Raji (cell line): ENCODE data around the gene ITPR1.

Source experiments
- POLR2A ChIP-seq: IDR thresholded peaks from 2 replicates; pipeline ENCODE4 v1.6.1; 2011; ENCODE audit warnings: low read depth, low read length, control low read depth; ENCODE audit not compliant: insufficient read depth

The ITPR1 gene

DNA sequence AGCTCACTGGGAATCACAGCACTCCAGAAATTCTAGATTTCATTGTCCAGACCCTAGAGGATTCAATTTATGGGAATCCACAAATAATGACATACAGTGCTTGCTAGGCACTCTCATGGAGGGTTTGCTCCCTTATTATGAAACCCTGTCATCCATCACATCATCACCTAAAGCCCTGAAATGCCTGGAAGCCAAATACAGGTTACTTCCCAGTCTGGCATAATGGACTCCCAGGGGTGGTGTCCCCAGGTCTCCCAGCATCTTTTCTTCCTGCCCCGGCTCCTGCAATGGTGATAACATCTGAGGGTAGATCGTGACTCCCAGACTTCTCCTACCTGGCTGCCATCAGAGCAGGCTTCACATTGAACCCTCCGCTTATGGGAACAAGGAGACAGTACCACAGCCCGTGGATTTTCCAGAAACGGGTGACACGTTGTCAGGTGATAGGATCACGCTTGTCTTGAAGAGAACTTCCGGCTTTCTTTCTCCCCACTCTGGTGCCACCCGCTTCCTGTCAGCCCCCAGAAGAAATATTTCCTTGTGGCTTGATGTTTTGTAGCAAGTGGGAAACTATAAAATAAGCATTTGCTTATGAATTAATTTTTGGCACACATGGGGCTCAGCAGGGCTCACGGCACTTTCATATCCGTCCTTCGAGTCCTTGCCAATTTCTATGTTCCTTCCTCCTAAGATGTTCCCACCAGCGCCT lies 247.4 kb downstream of the ITPR1 start:
- TF ChIP-seq POLR2A = no peak

DNA sequence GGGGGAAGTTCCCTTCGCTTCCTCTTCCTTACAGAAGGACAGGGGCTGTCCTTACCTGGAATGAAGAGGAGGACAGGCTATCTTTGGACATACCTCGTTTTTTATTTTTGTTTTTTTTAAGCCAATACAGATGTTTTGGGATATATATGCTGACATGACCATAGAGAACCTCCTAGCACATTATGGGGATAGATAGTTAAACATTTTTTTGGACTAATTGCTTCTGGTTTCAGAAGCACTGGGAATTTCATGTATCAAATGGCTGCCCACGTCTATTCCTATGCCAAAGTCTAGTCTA lies 247.9 kb downstream of the ITPR1 start:
- no peak for TF ChIP-seq POLR2A

DNA sequence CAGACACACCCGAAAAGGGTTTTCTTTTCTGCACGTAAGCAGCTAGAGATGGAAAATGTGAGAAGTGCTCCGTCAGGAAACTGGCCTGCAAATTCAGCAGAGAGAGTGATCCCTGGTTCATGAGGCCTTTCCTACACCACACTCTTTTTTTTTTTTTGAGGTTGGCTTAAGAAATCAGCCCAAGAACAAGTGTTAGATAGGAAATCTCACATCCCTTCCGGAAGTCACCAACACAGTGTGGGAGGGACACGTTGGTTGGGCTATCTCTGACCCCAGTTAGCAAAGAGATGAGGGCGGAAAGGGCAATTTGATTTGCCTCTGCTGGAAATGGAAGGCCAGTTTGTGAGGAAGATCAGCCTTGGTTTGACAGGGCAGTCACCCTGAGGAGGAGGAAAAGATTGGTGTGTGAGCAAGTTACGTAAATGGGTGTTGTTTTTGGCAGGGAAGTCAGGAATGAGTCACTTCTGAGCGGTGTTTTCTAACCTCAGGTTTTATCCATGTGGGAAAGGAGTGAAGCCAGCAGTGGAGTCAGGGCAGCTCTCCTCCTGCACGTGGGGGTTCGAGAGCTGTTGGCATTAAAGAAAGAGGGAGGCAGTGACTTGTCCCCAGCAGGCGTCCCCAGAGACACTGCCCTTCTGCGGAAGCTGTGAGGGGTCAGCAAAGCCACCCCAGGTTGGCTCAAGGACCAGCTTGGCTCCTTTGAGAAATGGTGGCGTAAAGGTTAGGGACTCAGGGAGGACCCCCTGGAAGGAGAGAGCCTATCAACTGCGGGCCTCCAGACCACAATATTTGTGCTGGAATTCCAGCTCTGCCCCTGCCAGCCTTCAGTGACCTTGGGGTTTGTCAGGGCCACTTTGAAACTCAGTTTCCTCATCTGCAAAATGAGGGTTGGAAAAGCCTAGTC lies 248.5 kb downstream of the ITPR1 start:
- TF ChIP-seq POLR2A = no peak

DNA sequence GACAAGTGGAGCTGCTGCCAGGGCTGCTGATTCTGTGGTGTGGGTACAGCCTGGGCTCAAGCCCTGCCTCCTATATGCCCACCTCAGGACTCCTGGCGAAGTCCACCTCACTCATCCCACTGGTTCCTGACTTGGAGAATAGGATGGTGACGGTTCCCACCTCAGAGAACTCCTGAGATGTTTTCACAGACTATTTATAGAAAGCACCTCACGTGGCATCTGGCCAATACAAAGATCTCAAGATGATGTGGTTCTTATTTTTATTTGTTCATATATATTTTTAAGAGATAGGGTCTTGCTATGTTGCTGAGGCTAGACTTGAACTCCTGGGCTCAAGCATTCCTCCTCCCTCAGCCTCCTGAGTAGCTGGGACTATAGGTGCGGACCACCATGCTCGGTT lies 249.2 kb downstream of the ITPR1 start:
- TF ChIP-seq POLR2A = no peak

DNA sequence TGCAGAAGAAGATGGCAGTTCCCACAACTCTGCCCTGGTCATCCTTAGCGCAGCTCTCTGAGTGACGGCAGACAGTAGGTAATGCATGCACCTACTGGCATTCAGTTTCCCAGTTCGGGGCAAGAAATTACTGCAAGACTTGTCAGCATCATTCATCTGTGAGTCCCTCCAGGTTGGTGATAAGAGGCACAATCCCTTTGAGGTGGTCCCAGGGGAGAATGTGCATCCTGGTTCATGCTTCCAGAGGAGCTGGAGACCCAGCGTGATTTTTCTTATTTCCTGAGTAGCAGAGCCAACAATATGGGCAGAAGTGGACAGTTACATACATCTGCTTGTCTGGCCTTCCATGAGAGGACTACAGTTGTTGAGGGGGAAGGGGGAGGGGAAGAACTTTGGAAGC lies 250.2 kb downstream of the ITPR1 start:
- no peak for TF ChIP-seq POLR2A

DNA sequence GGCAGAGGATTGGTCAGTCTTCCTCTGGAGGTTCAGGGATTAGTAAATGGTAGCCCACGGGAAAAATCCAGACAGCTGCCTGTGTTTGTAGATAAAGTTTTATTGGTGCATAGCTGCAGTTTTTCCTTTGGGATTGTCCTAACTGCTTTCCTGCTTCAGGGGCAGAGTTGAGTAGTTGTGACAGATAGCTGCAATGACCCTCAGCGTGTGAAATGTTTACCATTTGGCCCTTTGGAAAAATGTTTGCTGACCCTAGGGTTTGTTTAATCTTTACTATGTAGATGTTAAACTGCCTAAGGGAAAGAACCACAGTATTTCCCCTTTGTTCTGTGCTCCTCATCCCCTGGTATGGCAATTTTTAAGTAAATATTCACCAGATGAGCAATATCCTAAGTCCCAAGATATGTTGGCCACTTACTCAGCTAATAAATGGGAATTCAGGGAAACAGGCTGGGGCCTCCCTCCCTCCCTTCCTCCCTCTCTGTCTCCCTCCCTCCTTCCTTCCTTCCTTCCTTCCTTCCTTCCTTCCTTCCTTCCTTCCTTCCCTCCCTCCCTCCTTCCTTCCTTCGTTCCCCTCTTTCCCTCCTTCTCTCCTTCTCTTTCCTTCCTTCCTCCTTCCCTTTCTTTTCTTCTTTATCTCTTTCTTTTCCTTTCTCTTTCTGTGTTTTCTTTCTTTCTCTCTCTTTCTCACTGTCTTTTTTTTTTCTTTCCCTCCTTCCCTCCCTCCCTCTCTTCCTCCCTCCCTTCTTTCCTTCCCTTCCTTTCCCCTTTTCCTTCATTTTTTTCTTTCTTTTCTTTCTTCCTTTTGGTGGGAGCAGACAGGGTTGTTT lies 251.5 kb downstream of the ITPR1 start:
- no peak for TF ChIP-seq POLR2A

DNA sequence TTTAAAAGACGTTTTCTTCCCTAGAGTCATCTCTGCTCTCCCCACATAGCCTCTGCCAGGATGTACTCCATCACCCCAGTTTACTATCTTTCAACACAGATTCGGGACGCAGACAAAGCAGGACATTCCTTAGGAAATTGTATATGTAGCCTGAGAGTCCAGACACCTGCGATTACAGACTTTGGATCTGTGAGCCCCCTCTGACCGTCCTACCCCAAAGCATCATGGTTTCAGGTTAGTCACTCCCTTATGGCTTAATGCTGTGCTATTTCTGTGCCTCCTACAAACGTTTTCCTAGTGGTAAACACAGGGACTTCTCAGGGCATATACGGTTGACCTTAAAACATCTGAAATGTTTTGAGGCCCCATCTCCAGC lies 252.1 kb downstream of the ITPR1 start:
- TF ChIP-seq POLR2A = no peak

DNA sequence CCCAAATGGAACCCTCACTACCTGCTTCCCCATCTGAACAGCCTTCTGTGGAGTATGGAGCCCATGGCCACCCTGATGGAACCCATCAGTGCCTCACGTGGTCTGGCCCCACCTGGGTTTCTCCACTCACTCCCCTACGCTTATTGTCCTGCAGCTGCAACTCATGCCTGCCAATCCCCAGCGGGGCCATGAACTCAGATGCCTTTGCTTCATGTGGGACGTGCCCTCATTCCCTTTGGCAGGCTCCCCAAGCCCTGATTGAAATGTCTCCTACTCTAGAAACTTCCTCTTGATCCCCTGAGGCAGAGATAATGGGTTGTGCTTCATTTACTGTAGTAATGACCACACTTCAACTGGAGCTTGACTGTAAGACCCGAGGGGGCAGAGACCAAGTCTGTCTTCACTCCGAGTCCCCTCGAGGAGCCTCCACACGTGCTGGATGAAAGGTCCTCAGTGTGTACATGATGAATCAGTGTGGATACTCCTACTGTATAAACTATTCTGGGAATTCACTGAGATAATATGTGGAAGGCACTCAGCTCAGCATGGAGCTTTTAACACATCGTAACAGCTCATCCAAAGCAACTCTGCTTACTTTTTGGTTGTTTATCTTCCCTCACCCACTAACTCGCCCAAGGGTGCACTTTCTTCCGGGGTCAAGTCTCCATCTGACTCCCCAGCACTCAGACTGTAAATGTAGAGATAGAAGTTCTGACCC lies 253.3 kb downstream of the ITPR1 start:
- TF ChIP-seq POLR2A = no peak

DNA sequence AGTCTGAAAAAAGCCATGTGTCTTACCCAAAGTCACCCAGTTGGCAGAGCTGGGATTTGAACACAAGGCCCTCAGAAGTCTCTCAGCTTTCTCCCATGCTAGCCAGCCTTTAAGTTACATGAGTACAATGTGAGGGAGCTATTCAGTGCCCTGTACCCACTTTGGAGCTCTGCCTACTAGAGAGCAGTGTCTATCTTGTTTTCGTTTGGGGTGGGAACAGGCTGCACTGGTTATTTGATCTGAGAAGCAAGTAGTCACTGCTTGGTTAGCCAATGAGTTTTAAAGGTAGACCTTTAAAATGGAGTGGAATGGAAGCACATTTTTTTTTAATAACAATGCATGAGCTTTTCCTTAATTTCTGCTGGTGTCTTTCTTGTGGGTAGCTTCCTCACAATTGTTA lies 255.0 kb downstream of the ITPR1 start:
- TF ChIP-seq POLR2A = no peak

DNA sequence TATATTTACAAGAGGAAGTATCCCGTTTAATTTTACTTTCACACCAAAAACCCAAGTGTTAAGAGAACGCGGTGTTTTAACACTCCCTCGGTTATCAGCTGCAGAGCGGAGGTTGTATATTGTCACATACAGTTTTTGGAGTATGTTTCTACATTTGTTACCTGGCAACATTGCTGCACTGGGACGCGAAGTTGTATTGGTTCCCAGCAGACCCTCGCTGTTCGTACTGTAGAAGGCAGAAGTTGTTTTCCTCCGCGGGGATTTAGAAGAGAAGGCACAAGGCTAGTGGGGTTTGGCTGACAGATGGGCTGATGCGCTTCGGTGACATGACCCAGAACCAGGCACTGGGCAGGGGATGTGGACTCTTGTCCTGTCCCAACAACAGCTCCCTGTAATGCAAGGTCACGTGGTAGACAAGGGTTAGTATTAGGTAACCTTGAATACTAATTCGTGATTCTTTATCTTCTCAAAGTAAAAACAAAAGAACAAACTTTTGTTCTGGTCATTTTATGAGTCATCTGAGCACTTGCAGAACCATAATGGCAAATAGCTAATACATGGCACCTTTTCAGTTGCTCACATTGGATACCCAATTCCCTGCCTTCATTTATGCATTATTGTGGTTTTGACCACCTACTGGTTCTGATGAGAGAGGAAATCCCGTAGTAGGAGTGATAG lies 255.7 kb downstream of the ITPR1 start:
- TF ChIP-seq POLR2A = no peak

DNA sequence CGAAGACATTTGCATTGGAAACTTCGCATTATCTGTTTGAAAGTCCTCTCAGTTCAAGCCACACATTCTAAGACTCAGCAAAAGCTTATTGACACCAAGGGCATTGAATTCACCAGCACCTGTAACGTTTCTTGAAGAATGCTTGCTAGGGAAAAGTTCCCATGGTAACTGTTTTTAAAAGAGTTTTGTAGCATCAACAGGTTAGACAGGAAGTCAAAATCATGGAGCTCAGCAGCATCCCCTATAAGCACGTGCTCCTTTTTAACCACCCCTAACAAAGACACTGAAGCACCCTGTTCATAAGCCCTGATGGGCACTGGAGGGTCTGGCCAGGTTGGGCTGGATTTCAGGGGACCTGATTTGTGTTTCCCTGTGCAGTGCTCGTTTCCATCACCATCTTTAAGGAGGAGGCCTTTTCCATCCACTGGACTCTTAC lies 256.4 kb downstream of the ITPR1 start:
- no peak for TF ChIP-seq POLR2A

DNA sequence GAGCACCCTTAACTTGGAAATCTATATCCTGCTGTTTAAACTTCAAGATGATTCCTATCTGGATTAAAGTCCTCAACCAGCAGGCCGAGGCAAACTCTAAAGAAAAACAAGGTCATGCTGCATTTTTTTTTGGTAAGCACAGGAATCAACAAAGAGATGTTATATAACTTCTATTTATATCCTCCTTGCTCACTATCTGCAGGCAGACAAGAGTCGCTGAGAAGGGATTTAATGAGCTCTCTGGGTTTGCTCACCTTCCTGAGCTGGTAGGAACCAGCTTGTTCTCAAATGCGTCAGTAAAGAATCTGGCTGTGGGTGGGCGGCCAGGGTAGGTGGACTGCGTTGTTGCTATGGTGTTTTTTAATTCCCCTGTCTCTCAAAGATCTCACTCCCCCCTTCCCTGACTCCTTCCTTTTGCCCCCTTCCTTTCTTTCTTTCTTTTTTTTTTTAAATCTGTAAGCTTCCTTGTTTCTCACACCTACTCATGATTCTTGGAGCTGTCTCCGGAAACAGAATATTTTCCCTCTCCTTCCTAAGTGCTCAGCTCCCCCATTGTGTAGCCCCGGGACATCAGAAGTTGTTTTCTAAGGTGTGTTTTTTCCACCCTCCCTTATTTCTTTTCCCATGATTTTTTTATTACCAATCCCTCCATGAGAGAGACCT lies 257.3 kb downstream of the ITPR1 start:
- no peak for TF ChIP-seq POLR2A

DNA sequence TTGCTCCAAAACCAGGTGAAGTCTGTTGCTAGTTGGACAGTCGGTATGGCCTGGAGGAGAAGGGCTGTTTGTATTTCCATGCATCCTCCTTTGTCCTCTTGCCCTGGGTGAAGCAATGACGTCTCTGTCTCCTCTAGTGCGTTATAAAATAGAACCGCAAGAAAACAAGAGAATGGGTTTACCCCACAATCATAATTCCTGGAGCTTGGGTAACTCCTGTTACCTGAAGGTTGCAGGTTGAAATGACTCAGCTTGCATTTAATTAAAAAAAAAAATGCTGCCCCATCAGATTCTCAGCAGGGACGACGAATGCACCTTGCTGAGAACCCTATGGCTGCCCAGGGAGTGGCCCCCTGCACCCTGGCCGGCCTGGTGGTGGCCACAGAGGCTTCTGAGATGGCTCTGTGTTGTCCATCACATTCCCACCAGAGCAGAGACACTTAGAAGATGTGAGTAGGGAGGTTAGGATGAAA lies 257.9 kb downstream of the ITPR1 start:
- no peak for TF ChIP-seq POLR2A
